Kidney glomerular epithelial cell (primary cell): Measurements from ENCODE around the gene AZU1.

ENCODE experiments used
- DNase-seq: peaks from one replicate; lab custom pipeline; 2025; lab: John Stamatoyannopoulos, UW

The AZU1 gene, protein sequence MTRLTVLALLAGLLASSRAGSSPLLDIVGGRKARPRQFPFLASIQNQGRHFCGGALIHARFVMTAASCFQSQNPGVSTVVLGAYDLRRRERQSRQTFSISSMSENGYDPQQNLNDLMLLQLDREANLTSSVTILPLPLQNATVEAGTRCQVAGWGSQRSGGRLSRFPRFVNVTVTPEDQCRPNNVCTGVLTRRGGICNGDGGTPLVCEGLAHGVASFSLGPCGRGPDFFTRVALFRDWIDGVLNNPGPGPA

DNA sequence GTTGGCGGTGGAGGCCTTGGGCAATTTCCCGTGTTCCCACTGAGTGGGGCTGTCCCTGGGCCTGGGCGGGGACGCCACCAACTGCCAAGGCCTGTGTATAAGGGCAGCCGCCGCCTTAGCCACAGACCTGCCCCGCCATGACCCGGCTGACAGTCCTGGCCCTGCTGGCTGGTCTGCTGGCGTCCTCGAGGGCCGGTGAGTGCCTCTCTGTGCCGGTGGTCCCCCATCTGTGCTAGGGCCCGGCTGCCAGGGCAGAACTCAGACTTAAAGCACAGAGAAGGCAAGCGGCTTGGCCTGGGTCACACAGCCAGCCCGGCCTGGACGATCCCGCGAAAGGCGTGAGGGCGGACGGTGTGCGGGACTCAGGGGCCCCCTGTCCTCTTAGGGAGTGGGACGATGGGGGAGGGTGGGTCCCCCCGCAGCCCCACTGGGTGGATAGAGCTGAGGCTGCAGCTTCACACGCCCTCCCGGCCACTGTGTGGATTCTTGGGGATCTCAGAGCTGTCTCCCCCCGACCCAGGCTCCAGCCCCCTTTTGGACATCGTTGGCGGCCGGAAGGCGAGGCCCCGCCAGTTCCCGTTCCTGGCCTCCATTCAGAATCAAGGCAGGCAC, at the start of gene AZU1:
AZU1 (plus strand) TSS at position 128 of the 612 bp plus-strand sequence; CDS start at position 138, 10 bp downstream.
- DNase-seq, result no peak

DNA sequence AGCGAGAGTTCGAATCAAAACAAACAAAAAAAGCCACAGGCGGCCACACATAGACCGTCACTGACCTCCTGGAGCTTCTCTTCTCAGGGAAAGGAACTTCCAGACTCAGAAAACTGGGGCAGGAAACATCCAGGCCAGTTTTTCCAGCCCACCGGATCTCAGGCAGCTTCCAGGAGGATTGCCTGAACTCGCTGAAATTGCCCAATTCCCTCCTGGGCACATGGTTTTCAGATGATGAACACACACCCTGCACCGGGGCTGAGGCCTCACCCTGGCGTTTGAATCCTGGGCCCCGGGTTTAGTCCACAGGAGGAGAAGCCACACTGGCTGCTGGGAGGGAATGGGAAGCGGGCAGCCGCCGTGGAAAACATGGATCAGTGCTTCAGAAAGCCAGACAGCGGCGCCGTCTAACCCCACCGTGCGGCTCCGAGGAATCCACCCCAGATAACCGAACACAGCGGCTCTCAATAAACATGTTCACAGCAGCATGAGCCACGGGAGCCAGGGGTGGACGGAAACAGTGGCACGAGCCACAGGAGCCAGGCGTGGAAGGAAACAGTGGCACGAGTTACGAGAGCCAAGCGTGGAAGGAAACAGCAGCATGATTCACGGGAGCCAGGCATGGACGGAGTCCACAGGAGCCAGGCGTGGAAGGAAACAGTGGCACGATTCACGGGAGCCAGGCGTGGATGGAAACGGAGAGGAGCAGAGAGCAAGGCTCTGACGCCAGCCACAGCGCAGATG, 48.6 kb upstream of the AZU1 start:
- peak; percentile 91 for DNase-seq

DNA sequence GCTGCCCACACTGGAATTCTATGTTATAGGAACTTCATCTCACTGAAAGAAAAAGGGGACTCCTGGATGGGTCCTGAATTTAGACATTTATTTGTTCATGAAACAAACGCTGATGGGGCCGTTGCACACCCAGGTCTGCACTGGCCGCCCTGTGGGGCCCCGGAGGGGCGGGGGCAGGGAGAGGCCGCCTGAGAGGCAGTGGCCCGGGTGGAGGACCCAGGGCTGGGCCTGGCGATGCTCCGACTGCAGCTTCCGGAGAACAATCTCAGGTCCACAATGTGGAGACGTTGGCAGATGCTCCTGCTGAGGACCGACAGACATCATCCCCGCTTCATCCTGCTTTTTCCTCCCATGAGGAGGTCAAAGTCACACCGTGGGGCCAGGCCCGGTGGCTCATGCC, 46.7 kb upstream of the AZU1 start:
- no peak for DNase-seq

DNA sequence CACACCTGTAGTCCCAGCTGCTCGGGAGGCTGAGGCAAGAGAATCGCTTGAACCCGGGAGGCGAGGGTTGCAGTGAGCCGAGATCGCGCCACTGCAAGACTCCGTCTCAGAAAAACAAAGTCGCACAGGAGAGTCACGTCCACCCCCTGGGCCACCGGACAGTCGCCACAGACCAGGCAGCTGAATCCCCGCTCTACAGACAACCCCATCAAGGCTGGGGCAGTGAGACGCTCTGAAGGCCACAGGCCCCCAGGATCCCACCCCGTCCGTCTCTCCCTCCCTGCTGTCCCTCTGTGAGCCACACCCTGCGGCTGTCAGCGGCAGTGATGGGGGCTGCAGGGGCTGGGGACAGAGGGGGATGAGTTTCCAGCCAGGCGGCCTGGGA, 45.8 kb upstream of the AZU1 start:
- no peak for DNase-seq

DNA sequence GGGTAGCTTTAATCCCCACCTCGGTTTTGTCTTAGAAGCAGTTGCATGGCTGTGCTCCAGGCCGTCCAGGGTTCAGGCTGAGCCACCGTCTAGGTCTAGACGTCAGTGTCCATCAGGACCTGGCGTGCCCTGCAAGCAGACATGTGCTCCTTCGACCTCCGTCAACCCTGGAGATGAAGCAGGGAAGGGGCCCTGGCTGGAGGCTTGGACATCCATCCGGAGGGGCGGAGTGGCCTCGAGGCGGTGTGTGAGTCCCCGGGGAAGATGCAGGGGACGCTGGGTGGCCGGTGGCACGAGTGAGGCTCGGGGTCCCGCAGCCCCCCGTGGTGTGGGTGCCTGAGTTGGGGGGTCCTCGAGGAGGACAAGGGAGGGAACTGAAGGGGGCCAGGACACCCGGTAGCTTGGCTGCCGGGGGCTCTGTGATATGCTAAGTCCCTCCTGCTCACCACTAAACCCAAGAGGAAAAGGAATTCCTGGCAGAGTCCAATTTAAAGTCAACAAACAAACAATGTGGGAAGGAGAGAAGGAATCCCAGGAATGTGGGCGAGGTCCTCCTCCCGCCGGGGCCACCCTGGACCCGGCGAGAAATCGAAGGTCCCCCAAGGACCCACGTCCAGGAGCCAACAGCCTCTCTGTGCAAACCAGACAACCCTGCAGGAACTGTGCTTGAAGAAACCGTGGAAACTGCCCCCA, 45.3 kb upstream of the AZU1 start:
- DNase-seq, result peak; percentile 80

DNA sequence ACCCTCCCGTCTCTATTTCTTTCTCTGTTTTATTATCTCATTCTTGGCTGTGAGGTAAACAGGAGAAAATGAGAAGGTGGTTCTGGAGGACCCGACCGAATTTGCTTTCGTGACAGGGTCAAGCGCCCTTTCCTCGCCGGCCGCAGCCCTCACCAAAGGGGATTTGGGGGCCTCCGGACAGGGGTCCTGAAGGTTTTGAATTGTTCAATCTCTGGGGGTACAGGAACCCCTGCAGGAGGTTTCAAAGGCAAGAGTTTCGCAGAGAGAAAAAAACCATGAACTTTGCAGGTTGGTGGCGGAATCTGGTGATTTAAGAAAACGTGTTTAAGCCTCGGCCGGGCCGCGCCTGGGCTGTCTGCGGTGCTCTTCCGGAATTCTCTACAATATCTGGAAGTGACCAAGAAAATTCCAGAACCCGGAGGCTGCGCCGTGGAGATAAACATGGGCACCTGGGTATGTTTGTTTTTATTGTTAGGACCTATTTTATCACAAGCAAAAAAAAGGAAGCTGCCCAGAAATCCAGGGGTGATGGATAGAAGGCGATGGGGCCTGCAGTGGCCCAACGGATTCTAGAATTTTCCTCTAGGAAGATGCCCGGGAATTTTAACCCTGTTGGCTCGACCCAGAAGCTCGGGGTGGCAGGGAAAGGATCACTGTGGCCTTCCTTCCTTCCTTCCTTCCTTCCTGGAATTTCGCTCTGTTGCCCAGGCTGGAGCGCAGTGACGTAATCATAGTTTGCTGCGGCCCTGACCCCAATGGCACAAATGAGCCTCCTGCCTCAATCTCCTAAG, 44.6 kb upstream of the AZU1 start:
- peak; percentile 46 for DNase-seq

DNA sequence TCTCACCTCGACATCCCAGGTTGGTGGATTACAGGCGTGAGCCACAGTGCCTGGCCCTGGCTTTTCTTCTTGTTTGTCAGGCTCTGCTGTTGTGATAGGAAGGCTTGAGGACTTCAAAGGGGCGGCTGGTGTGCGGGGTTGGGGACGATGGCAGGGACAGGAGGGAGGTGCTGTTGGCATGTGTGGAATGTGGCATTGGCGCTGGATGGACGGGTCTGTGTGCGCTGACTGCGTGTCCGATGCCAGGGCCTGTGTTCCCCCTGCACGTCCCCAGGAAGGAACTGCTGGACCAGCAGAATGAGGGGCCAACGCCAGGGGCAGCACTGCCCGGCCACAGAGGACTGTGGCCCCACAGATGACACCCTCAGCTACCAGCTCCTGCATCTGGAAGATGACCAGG, 43.1 kb upstream of the AZU1 start:
- DNase-seq, result no peak

DNA sequence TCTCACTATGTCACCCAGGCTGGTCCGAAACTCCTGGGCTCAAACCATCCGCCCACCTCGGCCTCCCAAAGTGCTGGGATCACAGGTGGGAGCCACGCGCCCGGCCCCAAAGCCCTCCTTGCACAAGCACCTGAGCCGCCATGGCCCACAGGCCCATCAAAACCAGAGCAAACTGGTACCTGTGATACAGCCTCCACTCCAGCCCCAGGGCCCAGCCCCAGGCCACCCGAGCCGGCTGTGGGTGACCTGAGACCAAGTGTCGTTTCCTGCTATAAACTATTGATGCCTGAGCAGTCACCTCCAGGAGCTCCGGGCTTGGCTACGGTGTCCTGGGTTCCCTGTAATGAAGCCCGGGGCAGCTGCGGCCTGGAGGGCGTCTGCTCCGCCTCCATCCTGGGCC, 40.1 kb upstream of the AZU1 start:
- no peak for DNase-seq

DNA sequence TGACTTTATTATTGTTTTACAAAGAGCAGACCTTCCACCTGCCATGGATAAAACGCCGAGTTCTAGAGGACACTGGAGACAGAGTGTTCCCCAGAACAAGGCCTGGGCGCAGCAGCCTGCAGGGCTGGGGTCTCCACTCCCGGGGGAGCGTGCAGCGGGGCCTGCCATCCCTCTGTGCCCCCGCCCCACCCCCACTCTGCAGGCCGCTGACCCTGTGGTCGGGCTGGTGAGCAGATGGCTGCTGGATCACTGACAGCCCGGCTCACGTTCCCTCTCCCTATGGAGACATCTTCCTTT, 39.0 kb upstream of the AZU1 start:
- DNase-seq, result no peak

DNA sequence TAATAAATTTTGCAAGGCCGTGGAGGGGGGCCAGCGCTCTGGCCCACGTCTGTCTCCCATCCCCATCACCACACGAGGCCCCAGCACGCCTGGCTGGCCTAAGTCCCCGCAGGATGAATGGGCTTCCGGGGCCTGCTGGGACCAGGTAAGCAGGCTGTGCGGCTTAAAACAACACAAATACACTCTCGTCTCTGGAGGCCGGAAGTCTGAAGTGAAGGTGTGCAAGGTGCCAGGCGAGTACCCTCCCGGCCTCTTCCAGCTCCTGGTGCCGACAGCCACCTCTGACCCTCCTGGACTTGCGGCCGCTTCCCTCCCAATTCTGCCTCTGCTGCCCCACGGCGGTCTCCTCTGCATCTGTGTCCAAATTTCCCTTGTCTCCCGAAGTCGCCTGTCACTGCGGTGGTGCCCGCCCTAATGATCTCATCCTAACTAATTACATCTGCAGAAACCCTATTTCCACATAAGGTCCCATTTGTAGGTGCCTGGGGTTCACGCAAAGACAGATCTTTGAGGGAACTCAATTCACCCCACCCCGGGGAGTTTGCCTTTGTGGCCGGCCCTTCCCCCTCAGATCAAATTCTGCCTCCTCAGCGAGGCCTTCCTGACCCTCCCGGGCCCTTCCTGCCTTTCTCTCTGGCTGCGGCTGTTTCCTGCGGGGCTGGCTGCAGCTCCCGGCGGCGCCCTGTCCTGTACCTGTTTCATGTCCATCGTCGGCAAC, 38.5 kb upstream of the AZU1 start:
- DNase-seq, result no peak

DNA sequence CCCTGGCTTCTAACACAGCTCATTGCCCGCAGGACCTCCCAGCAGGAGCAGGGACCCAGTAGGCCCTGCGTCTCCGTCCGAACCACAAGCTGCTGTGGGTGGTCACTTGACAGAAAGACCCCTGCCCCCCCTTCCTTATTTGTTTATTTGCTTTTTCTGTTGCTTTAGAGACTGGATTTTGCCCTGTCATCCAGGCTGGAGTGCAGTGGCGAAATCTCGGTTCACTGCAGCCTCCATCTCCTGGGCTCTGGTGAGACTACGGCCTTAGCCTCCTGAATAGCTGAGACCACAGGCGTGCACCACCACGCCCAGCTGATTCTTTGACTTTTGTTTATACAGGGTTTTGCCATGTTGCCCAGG, 38.0 kb upstream of the AZU1 start:
- no peak for DNase-seq

DNA sequence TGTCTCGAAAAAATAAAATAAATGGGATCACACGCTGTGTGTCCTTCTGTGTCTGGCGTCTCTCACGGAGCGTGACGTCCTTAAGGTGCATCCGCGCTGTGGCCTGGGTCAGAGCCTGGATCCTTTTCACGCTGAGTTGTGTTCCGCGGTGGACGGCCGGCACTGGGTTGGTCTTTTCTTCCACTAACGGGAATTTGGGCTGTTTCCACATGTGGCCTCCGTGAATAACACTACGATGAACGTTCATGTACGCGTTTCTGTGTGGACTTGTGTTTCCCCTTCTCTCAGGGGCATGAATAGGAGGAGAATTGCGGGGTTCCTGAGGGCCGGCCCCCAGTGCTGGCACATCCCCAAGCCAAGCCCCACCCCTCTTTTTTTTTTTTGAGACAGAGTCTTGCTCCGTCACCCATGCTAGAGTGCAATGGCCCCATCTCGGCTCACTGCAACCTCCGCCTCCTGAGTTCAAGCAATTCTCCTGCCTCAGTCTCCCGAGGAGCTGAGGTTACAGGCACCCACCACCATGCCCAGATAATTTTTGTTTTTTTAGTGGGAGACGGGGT, 36.5 kb upstream of the AZU1 start:
- no peak for DNase-seq

DNA sequence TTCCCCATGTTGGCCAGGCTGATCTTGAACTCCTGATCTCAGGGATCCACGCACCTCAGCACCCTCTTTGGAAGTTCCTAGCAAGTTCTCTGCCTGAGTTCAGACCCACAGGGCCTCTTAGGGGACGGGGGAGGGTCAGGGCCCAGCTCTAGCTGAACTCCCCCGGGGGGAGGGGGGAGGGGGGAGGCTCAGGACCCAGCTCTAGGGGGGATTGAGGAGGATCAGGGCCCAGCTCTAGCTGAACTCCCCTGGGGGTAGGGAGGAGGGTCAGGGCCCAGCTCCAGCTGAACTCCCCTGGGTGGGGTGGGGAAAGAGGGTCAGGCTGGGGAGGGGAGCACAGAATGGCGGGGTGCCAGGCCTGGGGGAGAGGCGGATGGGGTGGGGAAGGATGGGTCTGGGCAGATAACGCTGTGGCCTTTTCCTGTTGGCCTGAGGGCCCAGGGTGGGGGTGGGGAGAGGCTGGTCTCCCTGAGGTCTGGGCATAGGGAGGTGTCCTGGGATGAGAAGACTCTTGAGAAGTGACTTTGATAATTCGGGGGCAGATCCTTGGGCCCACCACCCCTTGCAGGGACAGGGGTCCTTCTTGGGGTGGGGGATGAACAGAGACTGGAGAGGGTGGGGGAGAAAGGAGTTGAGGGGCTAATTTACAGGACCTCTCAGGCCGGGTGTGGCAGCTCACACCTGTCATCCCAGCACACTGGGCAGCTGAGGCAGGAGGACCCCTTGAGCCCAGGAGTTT, 35.9 kb upstream of the AZU1 start:
- no peak for DNase-seq

DNA sequence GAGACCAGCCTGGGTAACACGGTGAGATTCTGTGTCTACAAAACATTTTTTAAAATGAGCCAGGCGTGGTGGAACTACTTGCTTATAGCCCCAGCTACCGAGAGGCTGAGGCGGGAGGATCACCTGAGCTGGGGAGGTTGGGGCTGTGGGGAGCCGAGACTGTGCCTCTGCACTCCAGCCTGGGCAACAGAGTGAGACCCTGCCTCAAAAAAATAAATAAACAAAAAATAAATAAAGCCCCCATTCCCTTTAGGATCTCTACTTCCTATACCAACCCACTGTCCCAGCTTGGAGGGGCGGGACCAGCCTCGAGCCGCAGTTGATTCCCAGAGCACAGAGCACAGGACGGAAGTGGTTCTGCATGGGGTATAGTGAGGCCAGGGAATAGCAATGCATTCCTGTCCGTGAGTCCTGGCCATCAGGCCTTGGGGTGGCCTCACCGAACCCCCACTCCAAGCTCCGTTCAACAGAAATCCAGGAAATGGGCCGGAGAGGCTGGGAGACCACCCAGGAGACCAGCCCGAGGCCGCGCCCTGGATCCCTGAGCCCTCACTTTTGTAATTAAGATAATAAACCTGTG, 35.2 kb upstream of the AZU1 start:
- DNase-seq, result no peak

DNA sequence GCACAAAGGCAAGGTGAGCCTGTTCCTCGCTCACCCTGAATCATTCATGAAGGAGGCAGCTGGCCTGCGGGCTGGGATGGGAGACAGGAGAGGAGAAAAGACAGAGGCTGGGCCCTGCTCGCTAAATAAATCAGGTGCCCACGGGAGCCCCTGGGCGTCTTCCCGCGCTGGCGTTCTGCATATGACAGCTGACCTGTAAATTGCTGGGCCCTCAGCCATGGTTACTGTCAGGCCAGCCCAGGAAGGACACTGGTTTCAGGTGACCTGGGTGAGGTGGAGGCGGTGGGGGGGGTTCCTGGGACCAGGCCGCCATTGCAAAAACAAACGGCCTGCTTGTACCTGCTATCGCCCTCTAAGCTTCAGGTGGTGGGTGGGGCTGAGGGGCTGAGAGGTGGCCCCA, 33.8 kb upstream of the AZU1 start:
- no peak for DNase-seq

DNA sequence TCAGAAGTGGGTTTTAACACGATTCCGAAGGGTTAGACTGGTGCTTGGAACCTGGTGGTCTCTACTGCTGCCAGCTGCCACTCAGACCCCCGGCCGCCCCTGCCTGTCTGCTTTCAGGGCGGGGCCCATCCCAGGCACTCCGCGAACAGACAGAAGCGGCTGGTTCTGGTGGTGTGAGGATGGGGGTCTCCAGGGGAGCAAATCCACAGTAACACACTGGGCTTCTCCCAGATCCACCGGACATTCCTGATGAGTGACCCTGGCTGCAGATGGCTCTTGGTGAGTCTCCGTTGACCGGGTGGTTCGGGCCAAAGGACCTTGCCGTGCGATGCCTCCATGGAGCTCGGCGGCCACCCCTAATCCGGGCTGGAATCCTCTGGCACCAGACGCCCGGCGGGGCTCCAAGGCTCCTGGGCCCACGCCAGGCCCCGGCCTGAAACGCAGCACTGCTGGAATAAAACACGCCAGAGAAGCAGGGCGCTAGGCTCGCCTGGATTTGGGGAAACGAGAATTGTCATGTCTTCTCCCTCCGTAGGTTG, 32.5 kb upstream of the AZU1 start:
- no peak for DNase-seq

DNA sequence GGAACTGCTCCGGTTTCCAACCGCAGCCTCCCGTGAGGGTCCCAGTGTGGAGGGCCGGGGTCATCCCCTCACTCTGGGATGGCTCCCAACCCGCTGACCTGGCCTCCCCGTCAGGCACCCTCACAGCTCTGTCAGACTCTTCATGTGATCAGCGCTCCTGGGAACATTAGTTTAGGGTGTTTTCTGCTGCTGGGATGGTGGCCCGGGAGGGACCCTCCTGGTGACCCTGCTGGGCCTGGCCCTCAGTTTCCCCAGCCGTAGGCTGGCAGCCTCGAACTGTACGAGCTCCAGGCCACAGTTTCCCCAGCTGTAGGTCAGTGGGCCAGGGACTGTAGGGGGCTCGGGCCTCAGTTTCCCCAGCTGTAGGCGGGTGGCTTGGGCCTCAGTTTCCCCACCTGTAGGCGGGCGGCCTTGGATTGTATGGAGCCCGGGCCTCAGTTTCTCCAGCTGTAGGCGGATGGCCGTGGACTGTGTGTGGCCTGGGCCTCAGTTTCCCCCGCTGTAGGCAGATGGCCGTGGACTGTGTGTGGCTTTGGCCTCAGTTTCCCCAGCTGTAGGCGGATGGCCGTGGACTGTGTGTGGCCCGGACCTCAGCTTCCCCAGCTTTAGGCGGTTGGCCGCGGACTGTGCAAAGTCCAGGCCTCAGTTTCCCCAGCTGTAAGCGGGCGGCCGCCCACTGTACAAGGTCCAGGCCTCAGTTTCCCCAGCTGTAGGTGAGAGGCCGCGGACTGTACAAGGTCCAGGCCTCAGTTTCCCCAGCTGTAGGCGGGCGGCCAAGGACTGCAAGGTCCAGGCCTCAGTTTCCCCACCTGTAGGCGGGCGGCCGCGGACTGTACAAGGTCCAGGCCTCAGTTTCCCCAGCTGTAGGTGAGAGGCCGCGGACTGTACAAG, 31.7 kb upstream of the AZU1 start:
- DNase-seq, result no peak

DNA sequence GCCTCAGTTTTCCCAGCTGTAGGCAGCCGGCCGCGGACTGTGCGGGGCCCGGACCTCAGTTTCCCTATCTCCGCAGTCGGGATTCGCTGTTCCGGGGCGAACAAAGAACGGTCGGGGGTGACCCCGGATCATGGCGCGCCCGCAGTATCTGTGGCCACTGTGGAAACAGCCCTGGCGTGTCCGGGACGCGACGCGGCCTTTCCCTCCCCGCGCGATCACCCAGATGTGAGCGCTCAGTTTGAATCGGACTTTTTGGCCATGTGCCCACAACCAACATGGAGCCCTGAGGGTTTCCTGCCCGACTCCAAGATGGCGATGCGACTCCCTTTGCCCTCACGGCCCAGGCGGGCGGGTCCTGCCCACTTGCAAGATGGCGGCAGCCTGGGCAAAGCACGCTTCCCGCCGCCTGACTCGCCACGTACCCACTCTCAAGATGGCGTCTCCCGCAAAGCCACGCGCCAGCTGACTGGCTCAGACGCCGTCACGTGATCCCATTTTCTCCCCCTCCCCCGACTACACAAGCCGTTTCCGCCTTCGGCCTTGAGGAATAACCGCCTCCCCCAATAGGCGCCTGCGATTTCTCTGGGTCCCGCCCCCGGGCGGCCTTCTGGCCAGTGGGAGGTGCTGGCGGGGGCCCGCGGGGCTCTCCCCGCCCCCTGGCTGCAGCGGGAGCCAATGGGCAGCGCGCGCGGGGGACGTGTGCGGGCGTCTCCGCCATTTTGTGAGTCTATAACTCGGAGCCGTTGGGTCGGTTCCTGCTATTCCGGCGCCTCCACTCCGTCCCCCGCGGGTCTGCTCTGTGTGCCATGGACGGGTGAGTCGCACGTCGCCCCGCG, 30.7 kb upstream of the AZU1 start, which contains the start of gene PTBP1:
PTBP1 (plus strand) TSS at position 761 of the 836 bp plus-strand sequence; CDS start at position 807, 46 bp downstream.
- peak; percentile 100 for DNase-seq
